H1 (cell line): Measurements from ENCODE around the gene IL32. TPM values are rescaled to one million over a fixed set of nuclear protein-coding genes. Genes with fewer than 3 reads are reported as not detected.

ENCODE experiments used
- CTCF ChIA-PET: fragments of 300-600 bp; sonication (Branson Sonifier 250); formaldehyde crosslinking; loops from one replicate; lab custom pipeline; 2021; ENCODE audit not compliant: partially characterized antibody; lab: Charles Lee
- POLR2A ChIA-PET: fragments of 300-600 bp; sonication (Branson Sonifier 250); formaldehyde crosslinking; loops from one replicate; lab custom pipeline; 2021; ENCODE audit warnings: inconsistent platforms; ENCODE audit not compliant: partially characterized antibody; lab: Charles Lee
- DNase-seq, 2 experiments: peaks; one replicate each; pipeline versions ENCODE4 v3.0.0 to v3.0.0-alpha.2; 2010 to 2022; ENCODE audit warnings: low spot score in 2 of 2, low read depth in 1 of 2, mixed read lengths in 1 of 2
- FAIRE-seq: peaks from 2 replicates; lab custom pipeline; 2011; peaks lifted over from hg19 to GRCh38; lab: Jason Lieb, UNC
- H2AFZ ChIP-seq: 2 replicates; pipeline ENCODE4 v1.8.1; 2012; ENCODE audit warnings: low read length, inconsistent platforms
- H2AK5ac ChIP-seq: 2 replicates; pipeline ENCODE4 v1.6.1; 2013; ENCODE audit warnings: low read depth, low read length
- H2BK120ac ChIP-seq: replicated peaks from 2 replicates; pipeline ENCODE3; 2013; ENCODE audit warnings: low read depth, low read length, inconsistent platforms
- H2BK12ac ChIP-seq: 2 replicates; pipeline ENCODE4 v1.6.1; 2013; ENCODE audit warnings: low read depth, low read length
- H2BK15ac ChIP-seq: 2 replicates; pipeline ENCODE4 v1.6.1; 2013; ENCODE audit warnings: low read length
- H2BK20ac ChIP-seq: 2 replicates; pipeline ENCODE4 v1.6.1; 2013; ENCODE audit warnings: low read length
- H2BK5ac ChIP-seq: 2 replicates; pipeline ENCODE4 v1.6.1; 2013; ENCODE audit warnings: low read depth, low read length
- H3K14ac ChIP-seq: 2 replicates; pipeline ENCODE4 v1.6.1; 2013; ENCODE audit warnings: inconsistent platforms; ENCODE audit not compliant: insufficient read length
- H3K18ac ChIP-seq: 2 replicates; pipeline ENCODE4 v1.6.1; 2013; ENCODE audit warnings: low read length; ENCODE audit errors: extremely low read depth
- H3K23ac ChIP-seq: 2 replicates; pipeline ENCODE4 v1.6.1; 2013; ENCODE audit warnings: inconsistent platforms; ENCODE audit not compliant: insufficient read length
- H3K23me2 ChIP-seq: 2 replicates; pipeline ENCODE4 v1.6.1; 2013; ENCODE audit warnings: low read depth, low read length
- H3K27ac ChIP-seq: 2 replicates; pipeline ENCODE4 v1.6.1; 2011; ENCODE audit warnings: low read depth, low read length, inconsistent platforms
- H3K27me3 ChIP-seq, 4 experiments: replicated peaks in 1 of 4; 1 replicate in 1 of 4; 2 replicates in 3 of 4; pipeline versions ENCODE4 v1.6.1 to v1.8.1; 2011 to 2013; ENCODE audit warnings: low read length in 3 of 4, mild to moderate bottlenecking in 3 of 4, inconsistent platforms in 2 of 4, mixed read lengths in 2 of 4, moderate library complexity in 1 of 4; ENCODE audit not compliant: control insufficient read depth in 3 of 4, insufficient read depth in 3 of 4; ENCODE audit errors: extremely low read depth in 1 of 4
- H3K36me3 ChIP-seq, 4 experiments: 2 replicates each; pipeline versions ENCODE4 v1.6.1 to v1.8.1; 2011 to 2013; ENCODE audit warnings: mild to moderate bottlenecking in 4 of 4, low read length in 3 of 4, moderate library complexity in 2 of 4, control low read depth in 1 of 4, inconsistent platforms in 1 of 4; ENCODE audit not compliant: insufficient read depth in 4 of 4, control insufficient read depth in 2 of 4
- H3K4ac ChIP-seq: replicated peaks from 2 replicates; pipeline ENCODE3; 2013; ENCODE audit warnings: low read length, low read depth, mixed read lengths, inconsistent platforms; ENCODE audit not compliant: insufficient read length
- H3K4me1 ChIP-seq, 4 experiments: replicated peaks in 1 of 4; 1 replicate in 1 of 4; 2 replicates in 3 of 4; pipeline versions ENCODE4 v1.6.1 to v1.8.1; 2011 to 2013; ENCODE audit warnings: low read length in 3 of 4, inconsistent platforms in 2 of 4, mixed read lengths in 1 of 4; ENCODE audit not compliant: insufficient read depth in 4 of 4, control insufficient read depth in 3 of 4
- H3K4me2 ChIP-seq, 2 experiments: 2 replicates each; pipeline versions ENCODE4 v1.6.1 to v1.8.1; 2011 to 2013; ENCODE audit warnings: low read depth in 2 of 2, low read length in 2 of 2, control low read depth in 1 of 2, inconsistent platforms in 1 of 2, mild to moderate bottlenecking in 1 of 2; ENCODE audit not compliant: insufficient read depth in 1 of 2
- H3K4me3 ChIP-seq, 4 experiments: fragments of 200-600, 300-600 bp in 1 of 4; sonication (generic), shearing (Covaris generic), sonication (Bioruptor Twin) in 1 of 4; 2 replicates each; pipeline versions ENCODE4 v1.5.1 to v1.8.1; 2011 to 2016; ENCODE audit warnings: low read length in 4 of 4, low read depth in 3 of 4, control low read depth in 2 of 4, inconsistent platforms in 2 of 4, mild to moderate bottlenecking in 2 of 4, mixed read lengths in 1 of 4, moderate library complexity in 1 of 4; ENCODE audit not compliant: insufficient read depth in 2 of 4; ENCODE audit errors: extremely low read depth in 1 of 4
- H3K56ac ChIP-seq: replicated peaks from 2 replicates; pipeline ENCODE3; 2013; ENCODE audit warnings: low read depth, mild to moderate bottlenecking, mixed read lengths, low read length, inconsistent platforms; ENCODE audit not compliant: insufficient read length
- H3K79me1 ChIP-seq: 2 replicates; pipeline ENCODE4 v1.6.1; 2013; ENCODE audit warnings: low read depth, low read length, control low read depth
- H3K79me2 ChIP-seq, 2 experiments: 2 replicates each; pipeline versions ENCODE4 v1.6.1 to v1.8.1; 2012 to 2013; ENCODE audit warnings: low read length in 2 of 2, mild to moderate bottlenecking in 2 of 2, inconsistent platforms in 1 of 2; ENCODE audit not compliant: insufficient read depth in 2 of 2, control insufficient read depth in 1 of 2
- H3K9ac ChIP-seq, 4 experiments: replicated peaks in 1 of 4; 1 replicate in 1 of 4; 2 replicates in 3 of 4; pipeline versions ENCODE4 v1.6.1 to v1.8.1; 2011 to 2013; ENCODE audit warnings: low read depth in 3 of 4, low read length in 3 of 4, control low read depth in 2 of 4, mild to moderate bottlenecking in 2 of 4, moderate library complexity in 2 of 4, inconsistent platforms in 1 of 4; ENCODE audit errors: extremely low read depth in 1 of 4
- H3K9me3 ChIP-seq, 2 experiments: 2 replicates each; pipeline versions ENCODE4 v1.6.1 to v1.8.1; 2012 to 2013; ENCODE audit warnings: mild to moderate bottlenecking in 2 of 2, moderate library complexity in 2 of 2, control low read depth in 1 of 2, inconsistent platforms in 1 of 2, low read depth in 1 of 2, low read length in 1 of 2, mixed read lengths in 1 of 2; ENCODE audit not compliant: insufficient read depth in 2 of 2
- H4K20me1 ChIP-seq, 2 experiments: replicated peaks in 1 of 2; 2 replicates each; pipeline versions ENCODE3 to v1.8.1; 2011 to 2013; ENCODE audit warnings: inconsistent platforms in 2 of 2, low read length in 2 of 2, mild to moderate bottlenecking in 1 of 2; ENCODE audit not compliant: insufficient read depth in 2 of 2, control insufficient read depth in 1 of 2
- H4K5ac ChIP-seq: 2 replicates; pipeline ENCODE4 v1.6.1; 2013; ENCODE audit warnings: low read length, low read depth, mixed read lengths, inconsistent platforms; ENCODE audit not compliant: insufficient read length
- H4K8ac ChIP-seq: 2 replicates; pipeline ENCODE4 v1.8.0; 2013; ENCODE audit warnings: mild to moderate bottlenecking, moderate library complexity, low read length, inconsistent platforms; ENCODE audit not compliant: insufficient read depth; ENCODE audit errors: extremely low read depth
- H4K91ac ChIP-seq: replicated peaks from 2 replicates; pipeline ENCODE3; 2013; ENCODE audit warnings: low read length, mixed read lengths, inconsistent platforms; ENCODE audit not compliant: insufficient read length
- POLR2A ChIP-seq, 2 experiments: IDR thresholded peaks; 1 replicate in 1 of 2; 2 replicates in 1 of 2; pipeline ENCODE4 v1.6.1; 2011; ENCODE audit warnings: low read depth in 2 of 2, low read length in 2 of 2, mild to moderate bottlenecking in 2 of 2; ENCODE audit errors: control extremely low read depth in 1 of 2
- TAF7 ChIP-seq: optimal IDR thresholded peaks from 2 replicates; pipeline ENCODE3; 2011; ENCODE audit warnings: low read depth, mild to moderate bottlenecking, inconsistent platforms, low read length, moderate library complexity, borderline replicate concordance
- WGBS, 2 experiments: shearing (Covaris generic) in 1 of 2; methylation state at CpG; one replicate each; pipeline versions ENCODE4 v1.1.6 to v1.1.7; 2013 to 2015; ENCODE audit warnings: low lambda C conversion rate in 2 of 2, mixed read lengths in 2 of 2, inconsistent platforms in 1 of 2, low coverage in 1 of 2, missing lambda C conversion rate in 1 of 2; ENCODE audit not compliant: insufficient replicate concordance in 2 of 2, insufficient coverage in 1 of 2, insufficient read length in 1 of 2; ENCODE audit errors: extremely low coverage in 1 of 2, missing lambda C conversion rate in 1 of 2; 5-methylcytosine and 5-hydroxymethylcytosine counted together
- polyA plus RNA-seq, 7 experiments: library from polyadenylated mRNA; depleted of rRNA in 3 of 7; stranded (reverse) in 5 of 7; unstranded in 2 of 7; fragments of >200 nt in 5 of 7; fragments of 200-250 nt in 2 of 7; gene quantifications; 1 replicate in 5 of 7; 2 replicates in 1 of 7; 4 replicates in 1 of 7; pipeline versions ENCODE4 v1.2.1 to v1.2.3, GENCODE V29; 2011 to 2013; ENCODE audit warnings: missing spikeins in 2 of 7, mixed read lengths in 2 of 7
- total RNA-seq: library from RNA; stranded (reverse); fragmentation: NEBNext Ultra II Directional; extraction: Animal tissue kit (Norgen Biotek cat#: 25700); gene quantifications from 2 replicates; pipeline ENCODE4 v1.2.1, GENCODE V29; 2021

Gene IL32
- total and polyA plus RNA-seq, 2 of the 8 experiments (the other 6 are each of a cell fraction or from before 2014, with no cell fraction given) = 2.7 to 5.0 TPM

DNA sequence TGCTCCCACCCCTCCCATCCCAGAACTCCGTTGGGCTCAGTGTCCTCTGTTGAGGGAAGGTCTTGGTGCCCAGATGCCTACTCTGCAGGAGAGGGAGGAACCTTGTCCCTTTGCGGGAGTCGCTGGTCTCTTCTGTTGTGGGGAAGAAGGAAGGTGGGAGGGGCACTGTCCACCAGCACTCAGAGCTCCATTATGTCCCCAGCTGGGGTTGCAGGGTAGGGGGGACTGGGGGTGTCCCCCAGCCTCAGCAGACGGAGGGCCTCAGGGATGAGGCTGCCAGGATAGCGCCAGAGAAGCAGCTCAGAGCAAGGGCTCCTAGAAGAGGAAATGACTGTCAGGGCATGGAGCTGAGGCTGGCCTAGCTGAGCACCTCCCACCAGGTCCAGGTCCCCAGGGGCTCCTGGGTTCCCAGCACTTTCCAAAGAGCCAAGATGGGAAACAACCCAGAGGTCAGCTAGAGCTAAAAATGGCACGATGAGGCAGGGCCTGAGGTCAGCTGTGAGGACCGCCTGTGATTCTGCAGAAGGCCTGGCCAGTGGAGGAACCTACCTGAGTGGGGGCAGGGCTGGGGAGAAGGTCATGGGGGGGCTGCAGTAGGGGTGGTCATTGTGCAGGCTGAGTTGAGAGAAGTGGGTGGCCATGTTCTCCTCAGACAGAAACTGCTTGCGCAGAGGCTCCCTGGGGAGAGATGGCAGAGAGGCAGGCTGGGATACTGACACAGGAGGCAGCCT, 42.6 kb upstream of the IL32 start:
- H3K4me1 ChIP-seq = peaks cover 0 to 22% (median 20%) of the 10 kb centered on the region in 4 experiments; a peak in 6 of 7 replicates
- no peak overlapping the region for H2AFZ ChIP-seq
- peak; percentile 32 for TF ChIP-seq TAF7
- TF ChIP-seq POLR2A (IDR thresholded peaks at IDR 0.05; ENCODE audit: control extremely low read depth in 1 of 2, low read depth in 2 of 2, low read length in 2 of 2) = peak in 1 of 2 experiments; percentile 40; a peak in 2 of 3 replicates

More for the DNA sequence above, 42.6 kb upstream of the IL32 start:
- Histone ChIP-seq H2AK5ac (peak overlapping the region; percentile 94; the same call in 1 of the 2 replicates), H3K14ac (no peak overlapping the region), H3K79me2 (peaks cover 0 to 4% of the 10 kb centered on the region in 2 experiments; a peak in 1 of 4 replicates), H3K9me3 (no peaks in the 10 kb centered on the region), H3K4me2 (peak overlapping the region; percentile 83 to 88), H2BK12ac (peak overlapping the region; percentile 96), H2BK5ac (peak overlapping the region; percentile 97), H4K91ac (peak overlapping the region; percentile 12), H2BK20ac (0 out of 2 replicates have a peak overlapping the region, but pooled peaks have one; percentile 61), H4K8ac (no peak overlapping the region), H3K9ac (peak overlapping the region in 3 of 4 experiments; percentile 45 to 89 (median 89); a peak in 5 of 7 replicates), H2BK15ac (peak overlapping the region; percentile 31; the same call in 1 of the 2 replicates), H3K27ac (peak overlapping the region; percentile 94), H3K27me3 (no peaks in the 10 kb centered on the region), H3K18ac (peak overlapping the region; percentile 93), H3K23me2 (peaks cover 19% of the 10 kb centered on the region; the same call in 1 of the 2 replicates), H3K4ac (no peak overlapping the region), H3K56ac (no peak overlapping the region), H4K20me1 (peaks cover 5 to 23% of the 10 kb centered on the region in 2 experiments), H3K4me3 (peak overlapping the region; percentile 39 to 97 (median 94)), H3K79me1 (no peaks in the 10 kb centered on the region), H4K5ac (no peak overlapping the region), H3K36me3 (peaks cover 0 to 19% (median 11%) of the 10 kb centered on the region in 4 experiments; a peak in 7 of 8 replicates), H2BK120ac (no peak overlapping the region), H3K23ac (no peak overlapping the region)
- CTCF ChIA-PET = interaction anchor here (1.2 to 23.8 kb wide), 9 partner anchors 9 to 103 kb away, joined by 3 to 639 read pairs (median 5); partner anchors contain the start of genes CLDN9 and ZSCAN10
- 28% methylated on average over 6 of the region's 8 CpGs; no CpG with 5 or more reads in 1 of the 2 experiments for WGBS, 2 experiments
- FAIRE-seq (no peak), DNase-seq (peak in 1 of 2 experiments; percentile 53)
- POLR2A ChIA-PET = interaction anchor here (0.8 to 35.7 kb wide), 13 partner anchors 6 to 112 kb away, joined by 3 to 1808 read pairs (median 43); partner anchors contain the start of genes BICDL2, CLDN6, CLDN9 and HCFC1R1
